HEK293T (cell line): Measurements from ENCODE around the gene LRRC30.

ENCODE experiments used
- CTCF ChIA-PET: fragments of 350-600 bp; formaldehyde crosslinking; extraction: SDS; loops from one replicate; lab custom pipeline; 2021; ENCODE audit warnings: antibody characterized with exemption, inconsistent platforms; lab: Yijun Ruan, JAX
- POLR2A ChIA-PET: fragments of 350-600 bp; formaldehyde crosslinking; extraction: SDS; loops from one replicate; lab custom pipeline; 2020; ENCODE audit warnings: antibody characterized with exemption, inconsistent platforms; lab: Yijun Ruan, JAX
- DNase-seq: peaks from one replicate; pipeline ENCODE4 v3.0.0; 2012; ENCODE audit warnings: mixed read lengths; ENCODE audit errors: extremely low spot score
- ARNT ChIP-seq: fragments of 450-650 bp; IDR thresholded peaks from 2 replicates; pipeline ENCODE4 v1.6.1; 2017; ENCODE audit warnings: mild to moderate bottlenecking
- BHLHE40 ChIP-seq: fragments of 450-650 bp; IDR thresholded peaks from 2 replicates; pipeline ENCODE4 v1.6.1; 2016; ENCODE audit warnings: mild to moderate bottlenecking, moderate library complexity, borderline replicate concordance
- CTBP1 ChIP-seq: fragments of 450-650 bp; IDR thresholded peaks from 2 replicates; pipeline ENCODE4 v1.6.1; 2016; ENCODE audit warnings: borderline replicate concordance
- ELF4 ChIP-seq: fragments of 450-650 bp; IDR thresholded peaks from 2 replicates; pipeline ENCODE4 v1.6.1; 2017; ENCODE audit warnings: antibody characterized with exemption
- FOXA1 ChIP-seq: fragments of 450-650 bp; IDR thresholded peaks from 2 replicates; pipeline ENCODE4 v1.6.1; 2016; ENCODE audit warnings: mild to moderate bottlenecking
- FOXK2 ChIP-seq: fragments of 450-650 bp; IDR thresholded peaks from 2 replicates; pipeline ENCODE4 v1.6.1; 2016; ENCODE audit warnings: mild to moderate bottlenecking
- FOXM1 ChIP-seq: fragments of 450-650 bp; IDR thresholded peaks from 2 replicates; pipeline ENCODE4 v1.6.1; 2017; ENCODE audit warnings: mild to moderate bottlenecking, borderline replicate concordance
- HDGF ChIP-seq: fragments of 450-650 bp; IDR thresholded peaks from 2 replicates; pipeline ENCODE4 v1.6.1; 2017; ENCODE audit warnings: antibody characterized with exemption, borderline replicate concordance
- L3MBTL2 ChIP-seq: fragments of 450-650 bp; conservative IDR thresholded peaks from 2 replicates; pipeline ENCODE4 v1.6.1; 2016; ENCODE audit warnings: mild to moderate bottlenecking
- LEF1 ChIP-seq: fragments of 450-650 bp; IDR thresholded peaks from 2 replicates; pipeline ENCODE4 v1.6.1; 2017; ENCODE audit warnings: mild to moderate bottlenecking, borderline replicate concordance
- NFRKB ChIP-seq: fragments of 450-650 bp; IDR thresholded peaks from 2 replicates; pipeline ENCODE4 v1.6.1; 2016; ENCODE audit warnings: mild to moderate bottlenecking, moderate library complexity
- SP1 ChIP-seq: fragments of 450-650 bp; IDR thresholded peaks from 2 replicates; pipeline ENCODE4 v1.6.1; 2017
- SUZ12 ChIP-seq: fragments of 450-650 bp; IDR thresholded peaks from 2 replicates; pipeline ENCODE4 v1.6.1; 2016; ENCODE audit warnings: mild to moderate bottlenecking
- TARDBP ChIP-seq: fragments of 450-650 bp; IDR thresholded peaks from 2 replicates; pipeline ENCODE4 v1.6.1; 2016
- ZNF384 ChIP-seq: fragments of 450-650 bp; IDR thresholded peaks from 2 replicates; pipeline ENCODE4 v1.6.1; 2016
- TF ChIP-seq, protein P1 (sequence below): fragments of 450-650 bp; IDR thresholded peaks from 2 replicates; pipeline ENCODE4 v1.6.1; 2016

LRRC30 gene

DNA sequence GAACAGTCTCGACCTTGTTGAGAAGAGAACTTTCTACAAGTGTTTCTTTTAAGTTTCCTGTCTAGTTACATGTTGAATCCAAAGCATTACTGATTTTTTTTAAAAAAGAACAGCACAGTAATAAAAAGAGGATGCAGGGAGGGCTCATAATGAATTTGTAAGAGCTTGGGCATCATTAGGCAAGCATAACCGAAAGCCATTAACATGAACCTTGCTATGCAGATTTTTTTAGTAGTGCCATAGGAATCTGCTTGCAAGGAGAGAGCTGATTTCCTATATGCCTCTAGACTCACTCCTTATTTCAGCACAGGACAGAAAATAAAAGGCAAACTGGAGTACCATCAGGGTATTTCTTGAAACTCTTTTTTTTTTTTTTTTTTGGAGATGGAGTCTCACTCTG lies 5.2 kb downstream of the LRRC30 start:
- CTCF ChIA-PET, result no interaction called here
- POLR2A ChIA-PET, result no interaction called here
- no peak for TF ChIP-seq ELF4
- TF ChIP-seq L3MBTL2, result no peak
- TF ChIP-seq SUZ12, result no peak
- no peak for TF ChIP-seq ARNT
- TF ChIP-seq HDGF, result no peak
- no peak for TF ChIP-seq SP1
- no peak for TF ChIP-seq FOXM1
- TF ChIP-seq TARDBP, result no peak
- no peak for TF ChIP-seq LEF1
- TF ChIP-seq CTBP1, result no peak
- TF ChIP-seq FOXK2, result no peak
- no peak for TF ChIP-seq FOXA1
- TF ChIP-seq BHLHE40, result no peak
- TF ChIP-seq NFRKB, result no peak
- no peak for TF ChIP-seq ZNF384
- TF ChIP-seq, protein P1, sequence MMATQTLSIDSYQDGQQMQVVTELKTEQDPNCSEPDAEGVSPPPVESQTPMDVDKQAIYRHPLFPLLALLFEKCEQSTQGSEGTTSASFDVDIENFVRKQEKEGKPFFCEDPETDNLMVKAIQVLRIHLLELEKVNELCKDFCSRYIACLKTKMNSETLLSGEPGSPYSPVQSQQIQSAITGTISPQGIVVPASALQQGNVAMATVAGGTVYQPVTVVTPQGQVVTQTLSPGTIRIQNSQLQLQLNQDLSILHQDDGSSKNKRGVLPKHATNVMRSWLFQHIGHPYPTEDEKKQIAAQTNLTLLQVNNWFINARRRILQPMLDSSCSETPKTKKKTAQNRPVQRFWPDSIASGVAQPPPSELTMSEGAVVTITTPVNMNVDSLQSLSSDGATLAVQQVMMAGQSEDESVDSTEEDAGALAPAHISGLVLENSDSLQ, result no peak

DNA sequence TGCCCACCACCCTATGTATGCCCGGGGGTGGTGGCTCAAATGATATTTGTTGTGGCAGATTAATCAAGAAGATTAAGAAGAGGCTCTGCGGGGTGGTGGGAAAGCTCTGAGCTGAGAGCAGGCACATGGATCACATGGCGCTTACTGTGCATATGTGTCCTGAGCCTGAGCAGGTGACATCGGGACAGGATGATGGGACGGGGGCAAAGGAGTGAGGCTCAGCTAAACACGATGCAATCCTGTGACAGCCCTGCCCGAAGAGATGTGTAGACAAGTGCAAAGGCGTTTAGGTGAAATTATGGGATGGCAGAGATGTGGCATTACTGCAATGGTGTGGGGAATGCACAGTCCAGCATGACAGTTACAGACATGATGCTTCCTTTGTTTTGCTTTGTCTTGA lies 6.0 kb downstream of the LRRC30 start:
- TF ChIP-seq ARNT, result no peak
- no peak for TF ChIP-seq FOXM1
- no peak for TF ChIP-seq HDGF
- no peak for TF ChIP-seq TARDBP
- TF ChIP-seq ZNF384, result no peak
- TF ChIP-seq BHLHE40, result no peak
- TF ChIP-seq FOXK2, result no peak
- no peak for TF ChIP-seq L3MBTL2
- no peak for TF ChIP-seq CTBP1
- no peak for TF ChIP-seq FOXA1
- no peak for TF ChIP-seq SP1
- TF ChIP-seq NFRKB, result no peak
- TF ChIP-seq LEF1, result no peak
- CTCF ChIA-PET, result no interaction called here
- no peak for DNase-seq
- POLR2A ChIA-PET, result no interaction called here

More for the DNA sequence above, 5.2 kb downstream of the LRRC30 start:
- no peak for DNase-seq

DNA sequence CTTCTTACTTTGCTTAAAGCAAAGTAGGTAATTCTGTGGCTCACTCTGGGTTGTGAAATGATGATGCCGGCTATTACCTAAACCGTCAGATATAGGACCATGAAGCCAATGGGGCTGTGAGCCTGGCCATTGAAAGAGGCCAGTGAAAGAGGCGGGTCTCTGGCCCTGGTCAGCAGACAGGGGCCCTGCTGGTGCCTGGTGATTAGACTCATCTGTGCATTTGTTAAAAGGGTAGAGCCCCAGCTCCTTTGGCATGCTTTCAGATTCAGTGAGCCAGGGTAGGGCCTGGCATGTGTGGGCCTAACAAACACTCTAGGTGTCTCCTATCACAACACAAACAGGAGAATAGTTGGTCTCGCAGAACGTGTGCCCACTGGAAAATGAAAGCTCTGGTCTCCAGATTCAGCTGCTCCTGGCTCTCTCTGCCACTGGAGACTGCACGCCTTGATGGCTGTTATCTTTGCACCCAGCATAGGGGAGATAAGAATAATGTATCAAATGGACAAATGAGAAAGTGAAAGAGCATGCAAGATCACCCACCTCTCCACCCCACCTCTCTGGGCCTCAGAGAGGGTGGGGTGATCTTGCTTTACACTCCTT lies 6.9 kb downstream of the LRRC30 start:
- CTCF ChIA-PET, result no interaction called here
- POLR2A ChIA-PET, result no interaction called here
- DNase-seq, result no peak
- TF ChIP-seq CTBP1, result no peak
- TF ChIP-seq HDGF, result no peak
- TF ChIP-seq TARDBP, result no peak
- no peak for TF ChIP-seq ELF4
- no peak for TF ChIP-seq L3MBTL2

DNA sequence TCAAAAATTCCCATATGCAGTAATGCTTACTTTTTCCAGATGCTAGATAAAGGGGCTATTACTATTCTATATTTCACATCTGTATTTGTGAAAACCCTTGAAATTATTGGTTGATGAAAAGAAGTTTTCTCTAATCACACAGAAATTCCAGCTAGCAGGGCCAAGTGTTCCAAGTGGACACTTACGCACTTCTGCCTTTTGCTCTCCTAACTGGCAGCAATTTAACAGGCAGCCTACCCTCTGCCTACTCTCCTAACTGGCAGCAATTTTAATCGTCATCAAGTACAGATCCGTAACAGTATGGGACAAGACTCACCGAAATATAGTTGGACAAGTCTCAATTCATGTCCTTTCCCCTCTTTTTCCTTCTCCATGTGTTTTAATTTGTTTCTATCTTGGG lies 12.0 kb downstream of the LRRC30 start:
- DNase-seq, result no peak
- ChIA-PET CTCF (no interaction called here), POLR2A (no interaction called here)
- TF ChIP-seq TARDBP (no peak), LEF1 (no peak), FOXM1 (no peak), ARNT (no peak), ELF4 (no peak), ZNF384 (no peak), BHLHE40 (no peak), L3MBTL2 (no peak), FOXK2 (no peak), SUZ12 (no peak), FOXA1 (no peak), NFRKB (no peak), CTBP1 (no peak), SP1 (no peak)
- TF ChIP-seq, protein P1, result no peak

DNA sequence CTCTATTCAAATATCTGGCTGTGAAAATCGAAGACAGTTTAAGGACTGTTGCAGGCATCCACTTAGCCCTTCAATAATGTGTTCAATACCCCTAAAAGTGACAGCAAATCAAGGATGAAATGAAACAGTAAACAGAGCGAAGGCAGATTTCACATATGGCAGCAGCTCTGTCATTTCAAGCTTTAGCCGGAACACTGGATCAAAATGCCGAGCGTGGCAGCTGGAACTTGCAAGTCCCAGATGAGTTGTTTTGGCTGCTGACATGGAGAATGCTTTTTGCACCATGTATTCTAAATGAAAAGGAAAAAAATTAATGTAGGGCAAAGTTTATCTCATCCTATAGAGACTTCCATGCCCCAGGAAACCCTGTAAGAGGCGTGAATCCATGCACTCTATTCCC lies 18.0 kb downstream of the LRRC30 start:
- POLR2A ChIA-PET, result no interaction called here
- CTCF ChIA-PET, result no interaction called here
- no peak for TF ChIP-seq TARDBP
- no peak for TF ChIP-seq FOXA1
- no peak for TF ChIP-seq FOXM1
- TF ChIP-seq, protein P1, result no peak
- DNase-seq, result no peak

DNA sequence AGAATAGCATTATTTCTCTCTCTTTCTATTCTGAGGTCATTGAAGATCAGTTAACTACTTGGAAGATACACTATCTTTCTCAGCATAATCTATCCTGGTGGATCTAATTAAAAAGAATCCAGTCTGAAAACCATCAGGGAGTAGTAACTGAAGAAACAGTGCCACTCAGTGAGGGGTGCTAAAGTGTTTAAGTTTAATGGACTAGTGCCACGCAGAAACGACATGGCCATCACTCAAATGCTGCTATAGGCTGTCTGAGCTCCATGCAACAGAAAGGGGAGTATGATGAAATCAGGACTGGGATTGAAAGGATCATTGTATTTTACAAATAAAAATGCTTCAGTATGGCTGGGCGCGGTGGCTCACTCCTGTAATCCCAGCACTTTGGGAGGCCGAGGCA lies 23.3 kb downstream of the LRRC30 start:
- ChIA-PET POLR2A (no interaction called here), CTCF (no interaction called here)
- TF ChIP-seq FOXM1 (no peak), ZNF384 (no peak), BHLHE40 (no peak), L3MBTL2 (no peak), FOXA1 (no peak), SUZ12 (no peak), SP1 (no peak), CTBP1 (no peak), ELF4 (no peak), TARDBP (no peak), LEF1 (no peak), NFRKB (no peak), ARNT (no peak), FOXK2 (no peak), HDGF (no peak)
- TF ChIP-seq, protein P1, result no peak
- DNase-seq, result no peak
